NCI-H524 treated with DMSO at 0.1 percent for 48 hours (cell line): ENCODE results near the gene MTERF2.

Experiments used
- DNase-seq: peaks from one replicate; lab custom pipeline; 2025; lab: John Stamatoyannopoulos, UW

Gene MTERF2

GRCh38 chr12:106987846-106988245 lies 900 bp upstream of the MTERF2 start:
- no peak for DNase-seq

- DNase-seq: no peak
These were observed 811 bp downstream of the MTERF2 start for GRCh38 chr12:106986135-106986534.

GRCh38 chr12:106985479-106985878 lies 1.5 kb downstream of the MTERF2 start:
- no peak for DNase-seq

GRCh38 chr12:106984588-106985137 lies 2.3 kb downstream of the MTERF2 start:
- DNase-seq: no peak

- DNase-seq: no peak
These were observed 4.7 kb downstream of the MTERF2 start for GRCh38 chr12:106982229-106982628.

GRCh38 chr12:106981788-106982187 lies 5.2 kb downstream of the MTERF2 start:
- DNase-seq: no peak

- DNase-seq: no peak
These were observed 6.0 kb downstream of the MTERF2 start for GRCh38 chr12:106980944-106981343.

GRCh38 chr12:106978035-106978800 lies 8.7 kb downstream of the MTERF2 start:
- no peak for DNase-seq

- DNase-seq: no peak
These were observed 10.3 kb downstream of the MTERF2 start for GRCh38 chr12:106976668-106977067.

GRCh38 chr12:106975993-106976658 lies 10.8 kb downstream of the MTERF2 start:
- DNase-seq: no peak

GRCh38 chr12:106975098-106975497 lies 11.8 kb downstream of the MTERF2 start:
- no peak for DNase-seq

- no peak for DNase-seq
These were observed 12.4 kb downstream of the MTERF2 start for GRCh38 chr12:106974511-106974910.

- DNase-seq: no peak
These were observed 13.4 kb downstream of the MTERF2 start for GRCh38 chr12:106973545-106973944.

- DNase-seq: no peak
These were observed 15.9 kb downstream of the MTERF2 start for GRCh38 chr12:106971065-106971464.

- no peak for DNase-seq
These were observed 22.4 kb downstream of the MTERF2 start for GRCh38 chr12:106964526-106964925.

- no peak for DNase-seq
These were observed 24.7 kb downstream of the MTERF2 start for GRCh38 chr12:106962286-106962685.

GRCh38 chr12:106960443-106960842 lies 26.5 kb downstream of the MTERF2 start:
- DNase-seq: no peak

GRCh38 chr12:106957583-106957982 lies 29.4 kb downstream of the MTERF2 start:
- no peak for DNase-seq

GRCh38 chr12:106956048-106956578 lies 30.8 kb downstream of the MTERF2 start:
- no peak for DNase-seq

GRCh38 chr12:106955377-106956047 lies 31.4 kb downstream of the MTERF2 start, which contains the start of gene TMEM263:
TSS of gene TMEM263 (plus strand) at chr12:106955907. CDS start at chr12:106967117, 11,210 bp downstream.
- peak; percentile 54 for DNase-seq

GRCh38 chr12:106954462-106955376 lies 32.2 kb downstream of the MTERF2 start:
- DNase-seq: no peak
